HEK293 (cell line): ENCODE results near the gene YWHAE.

ENCODE experiments used
- GLIS2 ChIP-seq: fragments of 450-650 bp; formaldehyde crosslinking; IDR thresholded peaks from 2 replicates; pipeline ENCODE4 v1.5.1; 2016; ENCODE audit warnings: missing biosample characterization, missing genetic modification characterization
- IKZF3 ChIP-seq: fragments of 450-650 bp; IDR thresholded peaks from 2 replicates; pipeline ENCODE4 v1.5.0; 2018; ENCODE audit warnings: missing biosample characterization, mild to moderate bottlenecking, missing genetic modification characterization, moderate library complexity
- KLF16 ChIP-seq: fragments of 450-650 bp; formaldehyde crosslinking; IDR thresholded peaks from 2 replicates; pipeline ENCODE4 v1.5.1; 2017; ENCODE audit warnings: missing biosample characterization, missing genetic modification characterization
- OVOL3 ChIP-seq: fragments of 450-650 bp; formaldehyde crosslinking; IDR thresholded peaks from 2 replicates; pipeline ENCODE4 v1.5.1; 2016; ENCODE audit warnings: missing biosample characterization, missing genetic modification characterization
- SETDB1 ChIP-seq: IDR thresholded peaks from one replicate; pipeline ENCODE4 v1.6.1; 2017; ENCODE audit warnings: mild to moderate bottlenecking, low read length, moderate library complexity, mixed read lengths; ENCODE audit not compliant: insufficient read length
- SP2 ChIP-seq: fragments of 450-650 bp; formaldehyde crosslinking; IDR thresholded peaks from 2 replicates; pipeline ENCODE4 v1.5.1; 2016; ENCODE audit warnings: missing biosample characterization, missing genetic modification characterization
- TCF7L2 ChIP-seq: IDR thresholded peaks from 2 replicates; pipeline ENCODE4 v1.6.1; 2011; ENCODE audit warnings: low read depth, mild to moderate bottlenecking, inconsistent platforms, low read length, moderate library complexity, borderline replicate concordance
- TSHZ1 ChIP-seq: fragments of 450-650 bp; formaldehyde crosslinking; IDR thresholded peaks from 2 replicates; pipeline ENCODE4 v1.5.1; 2016; ENCODE audit warnings: missing biosample characterization, missing genetic modification characterization, borderline replicate concordance
- ZBTB20 ChIP-seq: fragments of 450-650 bp; formaldehyde crosslinking; IDR thresholded peaks from 2 replicates; pipeline ENCODE4 v1.5.1; 2016; ENCODE audit warnings: missing biosample characterization, missing genetic modification characterization
- ZBTB8A ChIP-seq: fragments of 450-650 bp; formaldehyde crosslinking; IDR thresholded peaks from 2 replicates; pipeline ENCODE4 v1.5.1; 2016; ENCODE audit warnings: missing biosample characterization, missing genetic modification characterization
- ZFP3 ChIP-seq: fragments of 450-650 bp; formaldehyde crosslinking; IDR thresholded peaks from 2 replicates; pipeline ENCODE4 v1.5.1; 2016; ENCODE audit warnings: low read depth, missing biosample characterization, missing genetic modification characterization
- ZNF155 ChIP-seq: fragments of 450-650 bp; formaldehyde crosslinking; IDR thresholded peaks from 2 replicates; pipeline ENCODE4 v1.5.1; 2016; ENCODE audit warnings: missing biosample characterization, missing genetic modification characterization
- ZNF221 ChIP-seq: fragments of 450-650 bp; formaldehyde crosslinking; IDR thresholded peaks from 2 replicates; pipeline ENCODE4 v1.5.1; 2017; ENCODE audit warnings: missing biosample characterization, missing genetic modification characterization, borderline replicate concordance
- ZNF266 ChIP-seq: fragments of 450-650 bp; formaldehyde crosslinking; IDR thresholded peaks from 2 replicates; pipeline ENCODE4 v1.5.1; 2016; ENCODE audit warnings: missing biosample characterization, missing genetic modification characterization, low read depth
- ZNF341 ChIP-seq: fragments of 450-650 bp; formaldehyde crosslinking; IDR thresholded peaks from 2 replicates; pipeline ENCODE4; 2016; ENCODE audit warnings: low read depth, missing biosample characterization, missing genetic modification characterization
- ZNF362 ChIP-seq: fragments of 450-650 bp; formaldehyde crosslinking; IDR thresholded peaks from 2 replicates; pipeline ENCODE4 v1.5.1; 2016; ENCODE audit warnings: missing biosample characterization, missing genetic modification characterization
- ZNF391 ChIP-seq: fragments of 450-650 bp; formaldehyde crosslinking; IDR thresholded peaks from 2 replicates; pipeline ENCODE4 v1.5.1; 2016; ENCODE audit warnings: low read depth, missing biosample characterization, missing genetic modification characterization, borderline replicate concordance
- ZNF404 ChIP-seq: fragments of 450-650 bp; formaldehyde crosslinking; IDR thresholded peaks from 2 replicates; pipeline ENCODE4 v1.5.1; 2017; ENCODE audit warnings: missing biosample characterization, missing genetic modification characterization
- ZNF416 ChIP-seq: fragments of 450-650 bp; formaldehyde crosslinking; IDR thresholded peaks from 2 replicates; pipeline ENCODE4 v1.5.1; 2016; ENCODE audit warnings: missing biosample characterization, missing genetic modification characterization
- ZNF423 ChIP-seq: fragments of 450-650 bp; formaldehyde crosslinking; IDR thresholded peaks from 2 replicates; pipeline ENCODE4 v1.5.1; 2016; ENCODE audit warnings: missing biosample characterization, missing genetic modification characterization
- ZNF473 ChIP-seq: fragments of 450-650 bp; formaldehyde crosslinking; IDR thresholded peaks from 2 replicates; pipeline ENCODE4 v1.5.1; 2017; ENCODE audit warnings: missing biosample characterization, missing genetic modification characterization
- ZNF558 ChIP-seq: fragments of 450-650 bp; formaldehyde crosslinking; IDR thresholded peaks from 2 replicates; pipeline ENCODE4 v1.5.1; 2016; ENCODE audit warnings: missing biosample characterization, missing genetic modification characterization
- ZNF623 ChIP-seq: fragments of 450-650 bp; formaldehyde crosslinking; IDR thresholded peaks from 2 replicates; pipeline ENCODE4 v1.5.1; 2016; ENCODE audit warnings: missing biosample characterization, missing genetic modification characterization
- ZNF629 ChIP-seq: fragments of 450-650 bp; formaldehyde crosslinking; IDR thresholded peaks from 2 replicates; pipeline ENCODE4 v1.5.1; 2017; ENCODE audit warnings: missing biosample characterization, missing genetic modification characterization
- ZNF658 ChIP-seq: fragments of 450-650 bp; formaldehyde crosslinking; IDR thresholded peaks from 2 replicates; pipeline ENCODE4; 2016; ENCODE audit warnings: missing biosample characterization, missing genetic modification characterization
- ZNF664 ChIP-seq: fragments of 450-650 bp; formaldehyde crosslinking; IDR thresholded peaks from 2 replicates; pipeline ENCODE4 v1.5.1; 2016; ENCODE audit warnings: missing biosample characterization, missing genetic modification characterization
- ZNF670 ChIP-seq: fragments of 450-650 bp; formaldehyde crosslinking; IDR thresholded peaks from 2 replicates; pipeline ENCODE4 v1.5.1; 2016; ENCODE audit warnings: missing biosample characterization, missing genetic modification characterization, low read depth
- ZNF704 ChIP-seq: fragments of 450-650 bp; formaldehyde crosslinking; IDR thresholded peaks from 2 replicates; pipeline ENCODE4 v1.5.1; 2016; ENCODE audit warnings: missing biosample characterization, missing genetic modification characterization
- ZXDB ChIP-seq: fragments of 450-650 bp; formaldehyde crosslinking; IDR thresholded peaks from 2 replicates; pipeline ENCODE4 v1.5.1; 2016; ENCODE audit warnings: missing biosample characterization, missing genetic modification characterization
- TF ChIP-seq, protein P1 (sequence below): fragments of 450-650 bp; formaldehyde crosslinking; IDR thresholded peaks from 2 replicates; pipeline ENCODE4 v1.5.1; 2016; ENCODE audit warnings: missing biosample characterization, missing genetic modification characterization
- TF ChIP-seq, protein P2 (sequence below): fragments of 450-650 bp; formaldehyde crosslinking; IDR thresholded peaks from 2 replicates; pipeline ENCODE4 v1.5.1; 2016; ENCODE audit warnings: missing biosample characterization, missing genetic modification characterization
- TF ChIP-seq, protein P3 (sequence below): fragments of 450-650 bp; formaldehyde crosslinking; IDR thresholded peaks from 2 replicates; pipeline ENCODE4 v1.5.1; 2016; ENCODE audit warnings: missing biosample characterization, missing genetic modification characterization

The YWHAE gene

GRCh38 chr17:1315891-1316403, 84.1 kb downstream of the YWHAE start (continued):
- TF ChIP-seq TSHZ1 (tag by site-specific recombination) (peak; percentile 66; the same call in 1 of the 2 replicates), ZNF629 (tag by site-specific recombination) (peak; percentile 86), SP2 (no peak), ZFP3 (no peak), ZNF404 (tag by site-specific recombination) (no peak), ZBTB8A (tag by site-specific recombination) (peak; percentile 70), ZNF670 (tag by site-specific recombination) (no peak), ZNF664 (no peak), ZNF704 (tag by site-specific recombination) (no peak), ZNF362 (no peak), ZNF473 (tag by site-specific recombination) (no peak), ZNF391 (no peak), IKZF3 (peak; percentile 85), ZNF155 (tag by site-specific recombination) (no peak), SETDB1 (no peak), ZXDB (no peak), ZNF341 (tag by site-specific recombination) (peak; percentile 92), ZNF623 (tag by site-specific recombination) (no peak), ZNF658 (no peak), GLIS2 (no peak), ZNF558 (no peak), ZNF221 (no peak), ZNF416 (no peak), ZNF423 (tag by site-specific recombination) (peak; percentile 99), KLF16 (tag by site-specific recombination) (no peak), ZBTB20 (tag by site-specific recombination) (no peak), TCF7L2 (no peak), ZNF266 (tag by site-specific recombination) (no peak), OVOL3 (no peak)
- TF ChIP-seq, protein P1, sequence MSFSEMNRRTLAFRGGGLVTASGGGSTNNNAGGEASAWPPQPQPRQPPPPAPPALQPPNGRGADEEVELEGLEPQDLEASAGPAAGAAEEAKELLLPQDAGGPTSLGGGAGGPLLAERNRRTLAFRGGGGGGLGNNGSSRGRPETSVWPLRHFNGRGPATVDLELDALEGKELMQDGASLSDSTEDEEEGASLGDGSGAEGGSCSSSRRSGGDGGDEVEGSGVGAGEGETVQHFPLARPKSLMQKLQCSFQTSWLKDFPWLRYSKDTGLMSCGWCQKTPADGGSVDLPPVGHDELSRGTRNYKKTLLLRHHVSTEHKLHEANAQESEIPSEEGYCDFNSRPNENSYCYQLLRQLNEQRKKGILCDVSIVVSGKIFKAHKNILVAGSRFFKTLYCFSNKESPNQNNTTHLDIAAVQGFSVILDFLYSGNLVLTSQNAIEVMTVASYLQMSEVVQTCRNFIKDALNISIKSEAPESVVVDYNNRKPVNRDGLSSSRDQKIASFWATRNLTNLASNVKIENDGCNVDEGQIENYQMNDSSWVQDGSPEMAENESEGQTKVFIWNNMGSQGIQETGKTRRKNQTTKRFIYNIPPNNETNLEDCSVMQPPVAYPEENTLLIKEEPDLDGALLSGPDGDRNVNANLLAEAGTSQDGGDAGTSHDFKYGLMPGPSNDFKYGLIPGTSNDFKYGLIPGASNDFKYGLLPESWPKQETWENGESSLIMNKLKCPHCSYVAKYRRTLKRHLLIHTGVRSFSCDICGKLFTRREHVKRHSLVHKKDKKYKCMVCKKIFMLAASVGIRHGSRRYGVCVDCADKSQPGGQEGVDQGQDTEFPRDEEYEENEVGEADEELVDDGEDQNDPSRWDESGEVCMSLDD (tag by site-specific recombination), result no peak
- TF ChIP-seq, protein P2, sequence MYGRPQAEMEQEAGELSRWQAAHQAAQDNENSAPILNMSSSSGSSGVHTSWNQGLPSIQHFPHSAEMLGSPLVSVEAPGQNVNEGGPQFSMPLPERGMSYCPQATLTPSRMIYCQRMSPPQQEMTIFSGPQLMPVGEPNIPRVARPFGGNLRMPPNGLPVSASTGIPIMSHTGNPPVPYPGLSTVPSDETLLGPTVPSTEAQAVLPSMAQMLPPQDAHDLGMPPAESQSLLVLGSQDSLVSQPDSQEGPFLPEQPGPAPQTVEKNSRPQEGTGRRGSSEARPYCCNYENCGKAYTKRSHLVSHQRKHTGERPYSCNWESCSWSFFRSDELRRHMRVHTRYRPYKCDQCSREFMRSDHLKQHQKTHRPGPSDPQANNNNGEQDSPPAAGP (tag by site-specific recombination), result peak; percentile 54; the same call in 1 of the 2 replicates
- TF ChIP-seq, protein P3, sequence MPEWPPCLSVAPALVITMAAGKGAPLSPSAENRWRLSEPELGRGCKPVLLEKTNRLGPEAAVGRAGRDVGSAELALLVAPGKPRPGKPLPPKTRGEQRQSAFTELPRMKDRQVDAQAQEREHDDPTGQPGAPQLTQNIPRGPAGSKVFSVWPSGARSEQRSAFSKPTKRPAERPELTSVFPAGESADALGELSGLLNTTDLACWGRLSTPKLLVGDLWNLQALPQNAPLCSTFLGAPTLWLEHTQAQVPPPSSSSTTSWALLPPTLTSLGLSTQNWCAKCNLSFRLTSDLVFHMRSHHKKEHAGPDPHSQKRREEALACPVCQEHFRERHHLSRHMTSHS (tag by site-specific recombination), result peak; percentile 66; the same call in 1 of the 2 replicates
